Measurements from ENCODE around the gene MYG1.
A peak's percentile ranks its signal among the peaks of the same experiment; 100 is the strongest.
"Not testable (repeated sequence)": the region's sequence is repeated elsewhere in the genome, so short reads cannot be mapped to it uniquely, and the experiment has no call there.

Gene MYG1

GRCh38 chr12:53326460-53327185 is 27.1 kb downstream of the MYG1 start:
- DNase-seq (ENCODE audit: low read depth in 2 of 2): no peak

- no peak for DNase-seq (ENCODE audit: low read depth in 2 of 2)
Observed at GRCh38 chr12:53327435-53328042, 28.0 kb downstream of the MYG1 start.

GRCh38 chr12:53328043-53328435 is 28.5 kb downstream of the MYG1 start:
- no peak for DNase-seq (ENCODE audit: low read depth in 2 of 2)

GRCh38 chr12:53330671-53331070 is 31.2 kb downstream of the MYG1 start:
- DNase-seq (ENCODE audit: low read depth in 2 of 2): no peak

GRCh38 chr12:53332339-53332738 is 32.8 kb downstream of the MYG1 start:
- DNase-seq (ENCODE audit: low read depth in 2 of 2): not testable (repeated sequence)

GRCh38 chr12:53332744-53333143 is 33.2 kb downstream of the MYG1 start:
- no peak for DNase-seq (ENCODE audit: low read depth in 2 of 2)

- DNase-seq (ENCODE audit: low read depth in 2 of 2): no peak
Observed at GRCh38 chr12:53333289-53333688, 33.8 kb downstream of the MYG1 start.

- no peak for DNase-seq (ENCODE audit: low read depth in 2 of 2)
Observed at GRCh38 chr12:53333845-53334244, 34.4 kb downstream of the MYG1 start.

- DNase-seq (ENCODE audit: low read depth in 2 of 2): no peak
Observed at GRCh38 chr12:53334822-53335221, 35.3 kb downstream of the MYG1 start.

- DNase-seq (ENCODE audit: low read depth in 2 of 2): no peak
Observed at GRCh38 chr12:53336181-53336681, 36.7 kb downstream of the MYG1 start, which contains the start of gene SP7. SP7 (minus strand) TSS chr12:53336354; CDS start chr12:53335646, 708 bp downstream.

- DNase-seq (ENCODE audit: low read depth in 2 of 2): no peak
Observed at GRCh38 chr12:53338017-53338416, 38.5 kb downstream of the MYG1 start.

- DNase-seq (ENCODE audit: low read depth in 2 of 2): no peak
Observed at GRCh38 chr12:53338916-53339315, 39.4 kb downstream of the MYG1 start.

- no peak for DNase-seq (ENCODE audit: low read depth in 2 of 2)
Observed at GRCh38 chr12:53340398-53340797, 40.9 kb downstream of the MYG1 start.

- no peak for DNase-seq (ENCODE audit: low read depth in 2 of 2)
Observed at GRCh38 chr12:53343449-53343848, 44.0 kb downstream of the MYG1 start.

- DNase-seq (ENCODE audit: low read depth in 2 of 2): no peak
Observed at GRCh38 chr12:53343969-53344368, 44.5 kb downstream of the MYG1 start.

GRCh38 chr12:53344487-53344823 is 45.0 kb downstream of the MYG1 start:
- DNase-seq (ENCODE audit: low read depth in 2 of 2): no peak

- peak; percentile 54 to 62 for DNase-seq (ENCODE audit: low read depth in 2 of 2)
Observed at GRCh38 chr12:53344824-53345485, 45.5 kb downstream of the MYG1 start.

GRCh38 chr12:53345486-53346188 is 46.1 kb downstream of the MYG1 start:
- DNase-seq (ENCODE audit: low read depth in 2 of 2): peak; percentile 84 to 86

GRCh38 chr12:53346491-53346890 is 47.0 kb downstream of the MYG1 start:
- DNase-seq (ENCODE audit: low read depth in 2 of 2): no peak

- DNase-seq (ENCODE audit: low read depth in 2 of 2): no peak
Observed at GRCh38 chr12:53347905-53348304, 48.4 kb downstream of the MYG1 start.

- peak; percentile 62 to 67 for DNase-seq (ENCODE audit: low read depth in 2 of 2)
Observed at GRCh38 chr12:53352331-53353256, 53.1 kb downstream of the MYG1 start.
